GM19238 (cell line): Measurements from ENCODE around the gene CDK16.

Experiments
- DNase-seq: peaks from one replicate; pipeline ENCODE4 v3.0.0; 2011; ENCODE audit warnings: low spot score; ENCODE audit not compliant: insufficient read length

Gene CDK16

GRCh38 chrX:47226531-47227333 is 8.3 kb downstream of the CDK16 start:
- no peak for DNase-seq

- DNase-seq: no peak
Measured at GRCh38 chrX:47227334-47227583, 8.8 kb downstream of the CDK16 start.

GRCh38 chrX:47228550-47229270 is 10.2 kb downstream of the CDK16 start:
- no peak for DNase-seq

GRCh38 chrX:47229427-47229826 is 10.9 kb downstream of the CDK16 start:
- no peak for DNase-seq

GRCh38 chrX:47230136-47230868 is 11.8 kb downstream of the CDK16 start:
- DNase-seq: no peak

- no peak for DNase-seq
Measured at GRCh38 chrX:47231167-47231566, 12.7 kb downstream of the CDK16 start.

GRCh38 chrX:47232197-47232802 is 13.8 kb downstream of the CDK16 start:
- DNase-seq: no peak

GRCh38 chrX:47232803-47233332 is 14.4 kb downstream of the CDK16 start, which contains the start of gene USP11:
Gene USP11 (plus strand): TSS chrX:47233009. CDS start chrX:47233044, 35 bp downstream.
- DNase-seq: peak; percentile 40

- peak; percentile 79 for DNase-seq
Measured at GRCh38 chrX:47233333-47234113, 15.0 kb downstream of the CDK16 start.

- no peak for DNase-seq
Measured at GRCh38 chrX:47234583-47234982, 16.1 kb downstream of the CDK16 start.

- no peak for DNase-seq
Measured at GRCh38 chrX:47235691-47236103, 17.2 kb downstream of the CDK16 start.

- no peak for DNase-seq
Measured at GRCh38 chrX:47239199-47239598, 20.7 kb downstream of the CDK16 start.

- DNase-seq: no peak
Measured at GRCh38 chrX:47239898-47240545, 21.5 kb downstream of the CDK16 start.

- no peak for DNase-seq
Measured at GRCh38 chrX:47240619-47241018, 22.1 kb downstream of the CDK16 start.

GRCh38 chrX:47241201-47242011 is 22.9 kb downstream of the CDK16 start:
- no peak for DNase-seq

GRCh38 chrX:47242321-47242720 is 23.8 kb downstream of the CDK16 start:
- no peak for DNase-seq

- no peak for DNase-seq
Measured at GRCh38 chrX:47243351-47243750, 24.9 kb downstream of the CDK16 start.

- DNase-seq: no peak
Measured at GRCh38 chrX:47244676-47245075, 26.2 kb downstream of the CDK16 start.

GRCh38 chrX:47245156-47245555 is 26.7 kb downstream of the CDK16 start:
- no peak for DNase-seq
